Right ventricle myocardium inferior (tissue), 1 donor: ENCODE data around the gene TOP1. TPM values are rescaled to one million over a fixed set of nuclear protein-coding genes. Genes with fewer than 3 reads are reported as not detected.

ENCODE experiments used
- ATAC-seq: fragments of 200-7000 bp; cut with Tn5 transposase; one replicate; pipeline ENCODE4 v1.9.1; 2020; ENCODE audit warnings: mild to moderate bottlenecking, moderate library complexity
- DNase-seq: peaks from one replicate; pipeline ENCODE4 v3.0.0; 2021; ENCODE audit errors: missing footprints
- intact Hi-C: fragments of 100-400 bp; cut with DNase I; formaldehyde crosslinking; loops from one replicate; pipeline ENCODE4 v1.11.0; 2022
- total RNA-seq: library from RNA; stranded (reverse); fragmentation: NEBNext Ultra II Directional; extraction: Animal tissue kit (Norgen Biotek cat#: 25700); gene quantifications from one replicate; pipeline ENCODE4 v1.2.1, GENCODE V29; 2021
- donor health status: DM: no; HTN: yes; CAD: no; lungs with severe emphysema.

Gene TOP1
- total RNA-seq, 1 donor from 2014 or later: 23.9 TPM

GRCh38 chr20:41029150-41029901, 704 bp downstream of the TOP1 start:
- peak; percentile 70 for DNase-seq
- no peak for ATAC-seq
- intact Hi-C loops: loop anchor here (5.0 kb wide), 1 partner anchor 48 kb away; no protein-coding TSS in a partner anchor

GRCh38 chr20:41030061-41030460, 1.4 kb downstream of the TOP1 start:
- DNase-seq: no peak
- intact Hi-C loops: no loop called here

GRCh38 chr20:41030531-41031242, 2.1 kb downstream of the TOP1 start:
- DNase-seq: no peak
- no peak for ATAC-seq
- intact Hi-C loops: no loop called here

More at GRCh38 chr20:41030061-41030460, 1.4 kb downstream of the TOP1 start:
- ATAC-seq: no peak

- ATAC-seq (no peak), DNase-seq (no peak)
- intact Hi-C loops: no loop called here
Observed at GRCh38 chr20:41031243-41031619, 2.6 kb downstream of the TOP1 start.

GRCh38 chr20:41032271-41032670, 3.6 kb downstream of the TOP1 start:
- ATAC-seq (no peak), DNase-seq (no peak)
- intact Hi-C loops: no loop called here

GRCh38 chr20:41034239-41034638, 5.6 kb downstream of the TOP1 start:
- DNase-seq (no peak), ATAC-seq (peak; percentile 47)
- intact Hi-C loops: no loop called here

- ATAC-seq: no peak
- intact Hi-C loops: no loop called here
Observed at GRCh38 chr20:41035207-41035606, 6.6 kb downstream of the TOP1 start.

GRCh38 chr20:41037179-41037578, 8.6 kb downstream of the TOP1 start:
- no peak for DNase-seq
- intact Hi-C loops: no loop called here
- ATAC-seq: no peak

More at GRCh38 chr20:41035207-41035606, 6.6 kb downstream of the TOP1 start:
- no peak for DNase-seq

GRCh38 chr20:41038149-41038877, 9.7 kb downstream of the TOP1 start:
- ATAC-seq: no peak
- intact Hi-C loops: no loop called here
- DNase-seq: no peak

GRCh38 chr20:41038878-41039404, 10.3 kb downstream of the TOP1 start:
- no peak for ATAC-seq
- intact Hi-C loops: no loop called here
- no peak for DNase-seq

GRCh38 chr20:41040855-41041254, 12.2 kb downstream of the TOP1 start:
- ATAC-seq (no peak), DNase-seq (no peak)
- intact Hi-C loops: no loop called here

GRCh38 chr20:41041693-41042092, 13.1 kb downstream of the TOP1 start:
- intact Hi-C loops: no loop called here
- DNase-seq (no peak), ATAC-seq (no peak)

- DNase-seq (no peak), ATAC-seq (no peak)
Observed at GRCh38 chr20:41044409-41045062, 15.9 kb downstream of the TOP1 start.

GRCh38 chr20:41045671-41046070, 17.0 kb downstream of the TOP1 start:
- intact Hi-C loops: no loop called here
- DNase-seq (no peak), ATAC-seq (no peak)

More at GRCh38 chr20:41044409-41045062, 15.9 kb downstream of the TOP1 start:
- intact Hi-C loops: no loop called here

- intact Hi-C loops: no loop called here
- DNase-seq: no peak
- no peak for ATAC-seq
Observed at GRCh38 chr20:41046716-41047115, 18.1 kb downstream of the TOP1 start.

- intact Hi-C loops: no loop called here
- ATAC-seq (no peak), DNase-seq (no peak)
Observed at GRCh38 chr20:41047279-41047974, 18.8 kb downstream of the TOP1 start.

- ATAC-seq: no peak
- intact Hi-C loops: no loop called here
Observed at GRCh38 chr20:41047975-41048305, 19.3 kb downstream of the TOP1 start.

GRCh38 chr20:41048461-41049301, 20.1 kb downstream of the TOP1 start:
- ATAC-seq (no peak), DNase-seq (no peak)
- intact Hi-C loops: no loop called here

More at GRCh38 chr20:41047975-41048305, 19.3 kb downstream of the TOP1 start:
- DNase-seq: no peak
